ENCODE measurements around the gene TTC34.
"Not testable (repeated sequence)": the region's sequence is repeated elsewhere in the genome, so short reads cannot be mapped to it uniquely, and the experiment has no call there.

TTC34 gene

GRCh38 chr1:2655598-2656434 is 145.7 kb downstream of the TTC34 start:
- DNase-seq = not testable (repeated sequence)

- not testable (repeated sequence) for DNase-seq
Observed at GRCh38 chr1:2654443-2654948, 147.0 kb downstream of the TTC34 start.

GRCh38 chr1:2653741-2654442 is 147.6 kb downstream of the TTC34 start:
- not testable (repeated sequence) for DNase-seq

GRCh38 chr1:2652926-2653571 is 148.4 kb downstream of the TTC34 start:
- DNase-seq = not testable (repeated sequence)

GRCh38 chr1:2652152-2652925 is 149.2 kb downstream of the TTC34 start:
- DNase-seq = not testable (repeated sequence)

GRCh38 chr1:2650967-2651645 is 150.4 kb downstream of the TTC34 start:
- no peak for DNase-seq

GRCh38 chr1:2646837-2647236 is 154.7 kb downstream of the TTC34 start:
- no peak for DNase-seq

GRCh38 chr1:2645776-2646175 is 155.7 kb downstream of the TTC34 start:
- DNase-seq = no peak

- no peak for DNase-seq
Observed at GRCh38 chr1:2645143-2645542, 156.3 kb downstream of the TTC34 start.

GRCh38 chr1:2644591-2645101 is 156.8 kb downstream of the TTC34 start:
- DNase-seq = no peak

- DNase-seq = no peak
Observed at GRCh38 chr1:2644171-2644570, 157.3 kb downstream of the TTC34 start.

- no peak for DNase-seq
Observed at GRCh38 chr1:2643414-2644077, 157.9 kb downstream of the TTC34 start.

- DNase-seq = peak; percentile 90
Observed at GRCh38 chr1:2642560-2643413, 158.7 kb downstream of the TTC34 start.

- DNase-seq = no peak
Observed at GRCh38 chr1:2642131-2642559, 159.3 kb downstream of the TTC34 start.

- DNase-seq = no peak
Observed at GRCh38 chr1:2641381-2642130, 159.9 kb downstream of the TTC34 start.

GRCh38 chr1:2640626-2641025 is 160.9 kb downstream of the TTC34 start:
- no peak for DNase-seq

- DNase-seq = no peak
Observed at GRCh38 chr1:2639607-2640521, 161.6 kb downstream of the TTC34 start.

GRCh38 chr1:2639203-2639602 is 162.3 kb downstream of the TTC34 start:
- DNase-seq = no peak

All from activated T-cell treated with anti-CD3 and anti-CD28 coated beads for 4 hours (primary cell).